Testis (tissue), 2 donors: Measurements from ENCODE around the gene DOK6.

Experiments
- CTCF ChIP-seq, 3 experiments: fragments of 450-650 bp in 2 of 3; fragments of 200-600 bp in 1 of 3; sonication (generic) in 1 of 3; IDR thresholded peaks; one replicate each; pipeline ENCODE4 v1.5.1; 2016 to 2019; ENCODE audit warnings: antibody characterized with exemption in 3 of 3, mild to moderate bottlenecking in 2 of 3, moderate library complexity in 1 of 3
- POLR2A ChIP-seq: fragments of 450-650 bp; IDR thresholded peaks from one replicate; pipeline ENCODE4 v1.6.1; 2017; ENCODE audit warnings: antibody characterized with exemption, mild to moderate bottlenecking, moderate library complexity

- TF ChIP-seq POLR2A (no peak), CTCF (IDR thresholded peaks at IDR 0.05) (no peak)
These were observed 158.9 kb downstream of the DOK6 start for GRCh38 chr18:69559604-69560003.
